ENCODE data around the gene MRGPRX4. TPM values are rescaled to one million over a fixed set of nuclear protein-coding genes. Genes with fewer than 3 reads are reported as not detected.

The MRGPRX4 gene
- total and polyA plus RNA-seq, 2 of the 4 experiments (the other 2 are of a cell fraction): 0.05 TPM; not detected in 1

DNA sequence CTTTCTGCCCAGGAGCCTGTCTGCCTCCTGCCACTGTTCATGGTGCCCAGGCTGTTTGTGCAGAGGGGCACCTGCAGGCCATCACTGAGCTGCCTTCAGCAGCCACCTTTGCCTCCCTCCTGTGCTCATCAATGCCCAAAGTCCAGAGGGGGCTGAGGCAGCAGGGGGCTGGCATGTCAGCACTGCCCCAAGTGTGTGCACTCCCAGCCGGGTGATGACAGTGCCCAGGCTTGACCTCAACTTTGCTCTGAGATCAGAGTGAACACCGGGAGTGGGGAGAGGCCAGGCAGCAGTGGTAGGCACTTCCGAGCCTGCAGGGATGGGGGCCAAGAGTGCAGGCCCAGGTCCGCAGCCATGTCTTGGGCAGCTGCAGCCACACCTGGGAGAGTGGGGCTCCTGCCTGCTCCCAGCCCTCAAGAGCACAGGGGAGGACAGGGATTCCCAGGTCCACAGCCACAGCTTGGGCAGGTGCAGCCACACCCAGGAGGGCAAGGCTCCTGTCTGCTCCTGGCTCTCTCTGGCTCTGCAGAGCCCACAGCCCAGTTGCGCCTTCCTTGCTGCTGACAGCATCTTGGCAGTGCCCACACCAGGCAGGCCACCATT lies 48.7 kb downstream of the MRGPRX4 start:
- H3K4me1 ChIP-seq (ENCODE audit: control insufficient read depth, insufficient read depth, low read length): no peaks in the 10 kb centered on the region
- POLR2A ChIA-PET (ENCODE audit: unreplicated experiment): no interaction called here

More for the DNA sequence above, 48.7 kb downstream of the MRGPRX4 start:
- Histone ChIP-seq H2BK20ac (ENCODE audit: low read depth, low read length) (no peak overlapping the region), H2AK9ac (replicated peaks; ENCODE audit: low read depth, low read length, poor library complexity) (no peak overlapping the region), H3K14ac (replicated peaks; ENCODE audit: low read depth, low read length) (no peak overlapping the region), H2AK5ac (ENCODE audit: low read depth, low read length) (no peak overlapping the region), H4K91ac (ENCODE audit: insufficient read depth, low read depth, low read length) (no peak overlapping the region), H2BK120ac (ENCODE audit: low read depth, low read length) (no peak overlapping the region), H3K79me1 (ENCODE audit: low read depth in 1 of 2, low read length in 2 of 2) (no peaks in the 10 kb centered on the region), H3K56ac (ENCODE audit: extremely low read depth, insufficient read depth, low read length) (no peak overlapping the region), H3K9me3 (ENCODE audit: control insufficient read depth, insufficient read depth, low read length) (no peaks in the 10 kb centered on the region), H3K27ac (ENCODE audit: insufficient read depth, low read length) (no peak overlapping the region), H3K9ac (ENCODE audit: low read depth, low read length) (no peak overlapping the region), H3K4me2 (ENCODE audit: low read depth, low read length) (no peak overlapping the region), H3K18ac (ENCODE audit: low read depth, low read length) (no peak overlapping the region), H3K27me3 (ENCODE audit: control insufficient read depth, insufficient read depth, low read length) (no peaks in the 10 kb centered on the region; the same call in 1 of the 2 replicates), H4K8ac (ENCODE audit: low read depth in 2 of 2, low read length in 2 of 2) (no peak overlapping the region), H2BK15ac (ENCODE audit: low read depth, low read length) (no peak overlapping the region), H3K9me1 (ENCODE audit: insufficient read depth, low read length) (no peaks in the 10 kb centered on the region), H3K4me3 (ENCODE audit: insufficient read depth, low read depth, low read length) (no peak overlapping the region), H3K36me3 (ENCODE audit: control insufficient read depth, insufficient read depth, low read length) (no peaks in the 10 kb centered on the region), H3K23ac (ENCODE audit: low read depth, low read length) (no peak overlapping the region), H2AFZ (replicated peaks; ENCODE audit: low read length, poor library complexity) (no peak overlapping the region), H4K20me1 (ENCODE audit: insufficient read depth, low read length) (no peaks in the 10 kb centered on the region), H2BK5ac (ENCODE audit: low read depth, low read length, poor library complexity, severe bottlenecking) (no peak overlapping the region), H3K4ac (ENCODE audit: low read depth, low read length) (no peak overlapping the region), H4K5ac (ENCODE audit: low read depth, low read length) (no peak overlapping the region)
- intact Hi-C loops (cut with micrococcal nuclease) (no loop called here), dilution Hi-C loops (cut with HindIII; ENCODE audit: low sequenced_read_pairs, unreplicated experiment) (no loop called here), in situ Hi-C loops (cut with MboI; ENCODE audit: low sequenced_read_pairs) (no loop called here)
- CTCF ChIA-PET: interaction anchor here (0.9 kb wide), 1 partner anchor 502 kb away, joined by 3 read pairs; no protein-coding TSS in a partner anchor
- no peak for TF ChIP-seq RCOR1 (IDR thresholded peaks at IDR 0.05; ENCODE audit: insufficient replicate concordance, low read length)
- TF ChIP-seq, protein P1, sequence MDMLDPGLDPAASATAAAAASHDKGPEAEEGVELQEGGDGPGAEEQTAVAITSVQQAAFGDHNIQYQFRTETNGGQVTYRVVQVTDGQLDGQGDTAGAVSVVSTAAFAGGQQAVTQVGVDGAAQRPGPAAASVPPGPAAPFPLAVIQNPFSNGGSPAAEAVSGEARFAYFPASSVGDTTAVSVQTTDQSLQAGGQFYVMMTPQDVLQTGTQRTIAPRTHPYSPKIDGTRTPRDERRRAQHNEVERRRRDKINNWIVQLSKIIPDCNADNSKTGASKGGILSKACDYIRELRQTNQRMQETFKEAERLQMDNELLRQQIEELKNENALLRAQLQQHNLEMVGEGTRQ (IDR thresholded peaks at IDR 0.05; ENCODE audit: low read depth, low read length): no peak
- no TSS peak for BruUV-seq (replicated peaks)
- ATAC-seq (ENCODE audit: low read depth) (no peak), DNase-seq (no peak)
- 39% methylated on average over 3 of the region's 5 CpGs; no CpG with 5 or more reads in 1 of the 2 experiments for WGBS, 2 experiments (ENCODE audit: extremely low coverage in 2 of 2, insufficient read length in 1 of 2)
